ENCODE data around the gene CDCA5.

The CDCA5 gene

GRCh38 chr11:65040847-65041622 is 42.8 kb downstream of the CDCA5 start, which contains the start of gene SAC3D1:
TSS of gene SAC3D1 (plus strand) at chr11:65041210. CDS start at chr11:65041293, 83 bp downstream.
- peak; percentile 88 for DNase-seq

GRCh38 chr11:65040520-65040846 is 43.4 kb downstream of the CDCA5 start:
- DNase-seq = no peak

GRCh38 chr11:65036931-65037330 is 46.9 kb downstream of the CDCA5 start:
- DNase-seq = no peak

- DNase-seq = no peak
Measured at GRCh38 chr11:65035579-65035978, 48.3 kb downstream of the CDCA5 start.

- no peak for DNase-seq
Measured at GRCh38 chr11:65034423-65034822, 49.4 kb downstream of the CDCA5 start.

- DNase-seq = no peak
Measured at GRCh38 chr11:65032216-65032615, 51.6 kb downstream of the CDCA5 start.

All from activated CD4-positive, CD25-positive, alpha-beta regulatory T cell treated with anti-CD3 and anti-CD28 coated beads, Interleukin-2, amount 50 U/mL, for 72 hours (primary cell).